ENCODE results near the gene FCN1. TPM values are rescaled to one million over a fixed set of nuclear protein-coding genes. Genes with fewer than 3 reads are reported as not detected.
"Not testable (repeated sequence)": the region's sequence is repeated elsewhere in the genome, so short reads cannot be mapped to it uniquely, and the experiment has no call there.

FCN1 gene
- not detected in 2 replicates for total RNA-seq (2014; rRNA removed; shearing (Covaris generic))

- DNase-seq (ENCODE audit: low spot score): no peak
Observed at GRCh38 chr9:134917431-134918373, at the start of gene FCN1. TSS of gene FCN1 (minus strand) at chr9:134917912. CDS start at chr9:134917871, 41 bp downstream.

GRCh38 chr9:134966697-134967546 is 49.2 kb upstream of the FCN1 start:
- no peak for DNase-seq (ENCODE audit: low spot score)

- DNase-seq (ENCODE audit: low spot score): no peak
Observed at GRCh38 chr9:134966270-134966669, 48.6 kb upstream of the FCN1 start.

GRCh38 chr9:134965851-134966250 is 48.1 kb upstream of the FCN1 start:
- DNase-seq (ENCODE audit: low spot score): no peak

GRCh38 chr9:134965411-134965810 is 47.7 kb upstream of the FCN1 start:
- no peak for DNase-seq (ENCODE audit: low spot score)

- DNase-seq (ENCODE audit: low spot score): no peak
Observed at GRCh38 chr9:134964271-134965055, 46.8 kb upstream of the FCN1 start.

GRCh38 chr9:134963546-134963945 is 45.8 kb upstream of the FCN1 start:
- DNase-seq (ENCODE audit: low spot score): no peak

- no peak for DNase-seq (ENCODE audit: low spot score)
Observed at GRCh38 chr9:134962973-134963364, 45.3 kb upstream of the FCN1 start.

GRCh38 chr9:134962065-134962972 is 44.6 kb upstream of the FCN1 start:
- DNase-seq (ENCODE audit: low spot score): no peak

- no peak for DNase-seq (ENCODE audit: low spot score)
Observed at GRCh38 chr9:134961331-134962064, 43.8 kb upstream of the FCN1 start.

GRCh38 chr9:134960701-134961181 is 43.0 kb upstream of the FCN1 start:
- no peak for DNase-seq (ENCODE audit: low spot score)

GRCh38 chr9:134959971-134960310 is 42.2 kb upstream of the FCN1 start:
- no peak for DNase-seq (ENCODE audit: low spot score)

- no peak for DNase-seq (ENCODE audit: low spot score)
Observed at GRCh38 chr9:134959126-134959970, 41.6 kb upstream of the FCN1 start.

- no peak for DNase-seq (ENCODE audit: low spot score)
Observed at GRCh38 chr9:134957945-134958227, 40.2 kb upstream of the FCN1 start.

- no peak for DNase-seq (ENCODE audit: low spot score)
Observed at GRCh38 chr9:134957165-134957944, 39.6 kb upstream of the FCN1 start.

- DNase-seq (ENCODE audit: low spot score): not testable (repeated sequence)
Observed at GRCh38 chr9:134956387-134956786, 38.7 kb upstream of the FCN1 start.

- DNase-seq (ENCODE audit: low spot score): no peak
Observed at GRCh38 chr9:134955801-134956200, 38.1 kb upstream of the FCN1 start.

- no peak for DNase-seq (ENCODE audit: low spot score)
Observed at GRCh38 chr9:134955156-134955555, 37.4 kb upstream of the FCN1 start.

All from HT-29 (cell line).